GM12891 (cell line): ENCODE results near the gene PIF1.
"Not testable (repeated sequence)": the region's sequence is repeated elsewhere in the genome, so short reads cannot be mapped to it uniquely, and the experiment has no call there.

Experiments used
- DNase-seq: peaks from one replicate; pipeline ENCODE4 v3.0.0; 2011; ENCODE audit warnings: low spot score; ENCODE audit not compliant: insufficient read length
- FAIRE-seq: peaks from 2 replicates; lab custom pipeline; 2011; peaks lifted over from hg19 to GRCh38; lab: Jason Lieb, UNC
- PAX5 ChIP-seq: IDR thresholded peaks from 2 replicates; pipeline ENCODE4 v1.6.1; 2011; ENCODE audit warnings: low read length, moderate library complexity, mild to moderate bottlenecking; ENCODE audit not compliant: insufficient read depth, severe bottlenecking
- POLR2A ChIP-seq: IDR thresholded peaks from 2 replicates; pipeline ENCODE4 v1.6.1; 2011; ENCODE audit warnings: low read depth, low read length, control low read depth
- POLR2AphosphoS5 ChIP-seq: IDR thresholded peaks from 2 replicates; pipeline ENCODE4 v1.6.1; 2011; ENCODE audit warnings: low read depth, low read length, control low read depth
- POU2F2 ChIP-seq: IDR thresholded peaks from 2 replicates; pipeline ENCODE4 v1.6.1; 2011; ENCODE audit warnings: low read depth, mild to moderate bottlenecking, control low read depth, low read length, moderate library complexity
- SPI1 ChIP-seq: IDR thresholded peaks from 2 replicates; pipeline ENCODE4 v1.6.1; 2011; ENCODE audit warnings: low read depth, low read length, control low read depth
- TAF1 ChIP-seq: IDR thresholded peaks from 2 replicates; pipeline ENCODE4 v1.6.1; 2011; ENCODE audit warnings: low read depth, low read length, control low read depth

The PIF1 gene

GRCh38 chr15:64810497-64811326 lies 14.7 kb downstream of the PIF1 start:
- TF ChIP-seq POU2F2 = no peak
- TF ChIP-seq PAX5 = no peak
- no peak for TF ChIP-seq TAF1
- no peak for TF ChIP-seq POLR2AphosphoS5
- no peak for TF ChIP-seq POLR2A
- no peak for TF ChIP-seq SPI1
- FAIRE-seq (peak; percentile 16), DNase-seq (no peak)

GRCh38 chr15:64809649-64810496 lies 15.6 kb downstream of the PIF1 start:
- DNase-seq = peak; percentile 72
- TF ChIP-seq PAX5 = no peak
- TF ChIP-seq SPI1 = no peak
- no peak for TF ChIP-seq POU2F2
- no peak for TF ChIP-seq POLR2A
- no peak for TF ChIP-seq TAF1
- no peak for TF ChIP-seq POLR2AphosphoS5
- FAIRE-seq = peak; percentile 80

- DNase-seq (no peak), FAIRE-seq (no peak)
- TF ChIP-seq POLR2A = no peak
- no peak for TF ChIP-seq SPI1
- TF ChIP-seq TAF1 = no peak
- TF ChIP-seq PAX5 = no peak
These were observed 16.5 kb downstream of the PIF1 start for GRCh38 chr15:64808785-64809453.

GRCh38 chr15:64807751-64808222 lies 17.7 kb downstream of the PIF1 start:
- DNase-seq (no peak), FAIRE-seq (no peak)
- TF ChIP-seq PAX5 (no peak), SPI1 (no peak), POLR2A (no peak), POLR2AphosphoS5 (no peak), POU2F2 (no peak), TAF1 (no peak)

GRCh38 chr15:64807051-64807749 lies 18.2 kb downstream of the PIF1 start:
- TF ChIP-seq TAF1 = no peak
- no peak for TF ChIP-seq PAX5
- no peak for TF ChIP-seq POLR2AphosphoS5
- TF ChIP-seq POLR2A = no peak
- no peak for TF ChIP-seq POU2F2
- TF ChIP-seq SPI1 = no peak
- FAIRE-seq (no peak), DNase-seq (no peak)

GRCh38 chr15:64806509-64806908 lies 18.9 kb downstream of the PIF1 start:
- DNase-seq = no peak
- no peak for FAIRE-seq
- no peak for TF ChIP-seq POLR2AphosphoS5

- no peak for TF ChIP-seq POU2F2
- TF ChIP-seq TAF1 = no peak
- DNase-seq (no peak), FAIRE-seq (no peak)
These were observed 20.8 kb downstream of the PIF1 start for GRCh38 chr15:64804619-64805018.

- no peak for TF ChIP-seq POLR2AphosphoS5
- no peak for TF ChIP-seq SPI1
- no peak for TF ChIP-seq TAF1
- TF ChIP-seq POLR2A = no peak
- no peak for TF ChIP-seq POU2F2
- DNase-seq = no peak
- no peak for FAIRE-seq
These were observed 21.9 kb downstream of the PIF1 start for GRCh38 chr15:64803526-64803925.

- DNase-seq (no peak), FAIRE-seq (no peak)
- TF ChIP-seq TAF1 = no peak
- TF ChIP-seq POLR2AphosphoS5 = no peak
- no peak for TF ChIP-seq POU2F2
- TF ChIP-seq POLR2A = no peak
- TF ChIP-seq SPI1 = no peak
- no peak for TF ChIP-seq PAX5
These were observed 25.0 kb downstream of the PIF1 start for GRCh38 chr15:64800476-64800875.

- DNase-seq, FAIRE-seq: not testable (repeated sequence)
These were observed 26.5 kb downstream of the PIF1 start for GRCh38 chr15:64798905-64799304.

- not testable (repeated sequence) for FAIRE-seq
These were observed 29.5 kb downstream of the PIF1 start for GRCh38 chr15:64795921-64796320.

GRCh38 chr15:64795299-64795698 lies 30.1 kb downstream of the PIF1 start:
- not testable (repeated sequence) for FAIRE-seq, DNase-seq

More at GRCh38 chr15:64795921-64796320, 29.5 kb downstream of the PIF1 start:
- DNase-seq = not testable (repeated sequence)
